ENCODE measurements around the gene MGAM2. TPM values are rescaled to one million over a fixed set of nuclear protein-coding genes. Genes with fewer than 3 reads are reported as not detected.

MGAM2 gene
- total and polyA plus RNA-seq, 4 donors, result 0.09 to 0.59 (median 0.11) TPM

- no peak for DNase-seq (ENCODE audit: low spot score)
- no peak for TF ChIP-seq GABPA (IDR thresholded peaks at IDR 0.05 in 1 of 2, conservative IDR thresholded peaks at IDR 0.05 in 1 of 2)
- TF ChIP-seq ZBTB33 (IDR thresholded peaks at IDR 0.05), result no peak
- no peak for TF ChIP-seq JUND (IDR thresholded peaks at IDR 0.05)
- TF ChIP-seq FOXA2 (IDR thresholded peaks at IDR 0.05), result no peak
- TF ChIP-seq TAF1 (conservative IDR thresholded peaks at IDR 0.05), result no peak
- TF ChIP-seq ATF3 (IDR thresholded peaks at IDR 0.05), result no peak
- TF ChIP-seq HNF4G (IDR thresholded peaks at IDR 0.05), result no peak
- TF ChIP-seq NR2F2 (IDR thresholded peaks at IDR 0.05), result no peak
- no peak for TF ChIP-seq CTCF (IDR thresholded peaks at IDR 0.05; ENCODE audit: low read depth, low read length, missing input control)
- TF ChIP-seq REST (IDR thresholded peaks at IDR 0.05), result no peak
- TF ChIP-seq MAX (IDR thresholded peaks at IDR 0.05), result no peak
- no peak for TF ChIP-seq SP1 (IDR thresholded peaks at IDR 0.05)
- no peak for TF ChIP-seq YY1 (IDR thresholded peaks at IDR 0.05)
- Histone ChIP-seq H3K36me3 (ENCODE audit: control insufficient read depth in 4 of 4, insufficient read depth in 3 of 4, low read depth in 1 of 4, low read length in 3 of 4) (no peaks in the 10 kb centered on the region), H3K9me3 (ENCODE audit: control insufficient read depth in 4 of 4, low read length in 3 of 4) (no peaks in the 10 kb centered on the region), H3K4me3 (ENCODE audit: low read depth in 1 of 3, low read length in 3 of 3) (no peak overlapping the region), H3K27me3 (ENCODE audit: control insufficient read depth in 4 of 4, insufficient read depth in 4 of 4, low read length in 3 of 4) (peaks cover 0 to 2% (median 0%) of the 10 kb centered on the region in 4 donors), H3K4me1 (ENCODE audit: control insufficient read depth in 4 of 4, insufficient read depth in 4 of 4, low read length in 3 of 4) (no peaks in the 10 kb centered on the region), H3K9ac (ENCODE audit: low read depth in 1 of 2, low read length in 2 of 2) (no peak overlapping the region), H3K27ac (ENCODE audit: low read depth in 1 of 2, low read length in 2 of 2) (no peak overlapping the region)
- WGBS, result 76% methylated on average over 4 of the region's 4 CpGs
Observed at GRCh38 chr7:142110098-142110497, 1.4 kb upstream of the MGAM2 start.

- H3K4me3 ChIP-seq (ENCODE audit: low read depth in 1 of 3, low read length in 3 of 3), result no peak overlapping the region
- peaks cover 0 to 2% (median 0%) of the 10 kb centered on the region in 4 donors for H3K27me3 ChIP-seq (ENCODE audit: control insufficient read depth in 4 of 4, insufficient read depth in 4 of 4, low read length in 3 of 4)
- TF ChIP-seq SP1 (IDR thresholded peaks at IDR 0.05) (no peak), NR2F2 (IDR thresholded peaks at IDR 0.05) (no peak), HNF4G (IDR thresholded peaks at IDR 0.05) (no peak), RXRA (IDR thresholded peaks at IDR 0.05) (no peak)
- H3K9me3 ChIP-seq (ENCODE audit: control insufficient read depth in 4 of 4, low read length in 3 of 4), result no peaks in the 10 kb centered on the region
- DNase-seq (ENCODE audit: low spot score), result no peak
- WGBS, result 62% methylated on average over 3 of the region's 3 CpGs
- H3K9ac ChIP-seq (ENCODE audit: low read depth in 1 of 2, low read length in 2 of 2), result no peak overlapping the region
- H3K36me3 ChIP-seq (ENCODE audit: control insufficient read depth in 4 of 4, insufficient read depth in 3 of 4, low read depth in 1 of 4, low read length in 3 of 4), result no peaks in the 10 kb centered on the region
- no peaks in the 10 kb centered on the region for H3K4me1 ChIP-seq (ENCODE audit: control insufficient read depth in 4 of 4, insufficient read depth in 4 of 4, low read length in 3 of 4)
- no peak overlapping the region for H3K27ac ChIP-seq (ENCODE audit: low read depth in 1 of 2, low read length in 2 of 2)
Observed at GRCh38 chr7:142110638-142111037, 880 bp upstream of the MGAM2 start.

Data from liver (tissue), 9 donors.